ENCODE data around the gene FKBP1A. TPM values are rescaled to one million over a fixed set of nuclear protein-coding genes. Genes with fewer than 3 reads are reported as not detected.

FKBP1A gene
- total and polyA plus RNA-seq, 10 of the 15 experiments (the other 5 are each of a cell fraction or from before 2014, with no cell fraction given) = 103 to 687 (median 254) TPM

DNA sequence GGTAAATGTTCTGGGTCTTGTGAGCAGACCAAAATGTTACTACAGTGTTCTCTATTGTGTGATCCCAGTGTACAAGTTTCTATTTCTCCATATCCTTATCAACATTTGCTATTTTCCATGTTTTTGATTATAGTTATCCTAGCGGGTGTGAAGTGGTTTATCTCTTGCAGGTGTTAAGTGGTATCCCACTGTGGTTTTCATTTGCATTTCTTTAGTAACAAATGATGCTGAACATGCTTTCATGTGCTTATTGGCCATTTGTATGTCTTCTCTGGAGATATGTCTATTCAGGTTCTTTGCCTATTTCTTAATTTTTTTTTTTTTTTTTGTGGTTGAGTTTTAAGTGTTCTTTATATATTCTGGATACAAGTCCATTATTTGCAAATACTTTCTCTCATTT lies 38.3 kb upstream of the FKBP1A start (continued):
- TF ChIP-seq, protein P1, sequence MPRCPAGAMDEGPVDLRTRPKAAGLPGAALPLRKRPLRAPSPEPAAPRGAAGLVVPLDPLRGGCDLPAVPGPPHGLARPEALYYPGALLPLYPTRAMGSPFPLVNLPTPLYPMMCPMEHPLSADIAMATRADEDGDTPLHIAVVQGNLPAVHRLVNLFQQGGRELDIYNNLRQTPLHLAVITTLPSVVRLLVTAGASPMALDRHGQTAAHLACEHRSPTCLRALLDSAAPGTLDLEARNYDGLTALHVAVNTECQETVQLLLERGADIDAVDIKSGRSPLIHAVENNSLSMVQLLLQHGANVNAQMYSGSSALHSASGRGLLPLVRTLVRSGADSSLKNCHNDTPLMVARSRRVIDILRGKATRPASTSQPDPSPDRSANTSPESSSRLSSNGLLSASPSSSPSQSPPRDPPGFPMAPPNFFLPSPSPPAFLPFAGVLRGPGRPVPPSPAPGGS (IDR thresholded peaks at IDR 0.05; ENCODE audit: borderline replicate concordance, insufficient read depth, low read depth, low read length, poor library complexity, severe bottlenecking) = no peak
- TF ChIP-seq BRCA1 (IDR thresholded peaks at IDR 0.05; ENCODE audit: low read depth, low read length) (no peak), TCF3 (IDR thresholded peaks at IDR 0.05; ENCODE audit: borderline replicate concordance, insufficient read depth, low read depth, low read length) (no peak), IKZF2 (IDR thresholded peaks at IDR 0.05) (no peak), SUPT20H (IDR thresholded peaks at IDR 0.05; ENCODE audit: borderline replicate concordance, control insufficient read depth, low read depth, low read length) (no peak), RB1 (IDR thresholded peaks at IDR 0.05; ENCODE audit: borderline replicate concordance) (no peak), ZNF217 (IDR thresholded peaks at IDR 0.05) (no peak)
- TF ChIP-seq, protein P2, sequence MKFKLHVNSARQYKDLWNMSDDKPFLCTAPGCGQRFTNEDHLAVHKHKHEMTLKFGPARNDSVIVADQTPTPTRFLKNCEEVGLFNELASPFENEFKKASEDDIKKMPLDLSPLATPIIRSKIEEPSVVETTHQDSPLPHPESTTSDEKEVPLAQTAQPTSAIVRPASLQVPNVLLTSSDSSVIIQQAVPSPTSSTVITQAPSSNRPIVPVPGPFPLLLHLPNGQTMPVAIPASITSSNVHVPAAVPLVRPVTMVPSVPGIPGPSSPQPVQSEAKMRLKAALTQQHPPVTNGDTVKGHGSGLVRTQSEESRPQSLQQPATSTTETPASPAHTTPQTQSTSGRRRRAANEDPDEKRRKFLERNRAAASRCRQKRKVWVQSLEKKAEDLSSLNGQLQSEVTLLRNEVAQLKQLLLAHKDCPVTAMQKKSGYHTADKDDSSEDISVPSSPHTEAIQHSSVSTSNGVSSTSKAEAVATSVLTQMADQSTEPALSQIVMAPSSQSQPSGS (IDR thresholded peaks at IDR 0.05; ENCODE audit: low read length) = no peak

DNA sequence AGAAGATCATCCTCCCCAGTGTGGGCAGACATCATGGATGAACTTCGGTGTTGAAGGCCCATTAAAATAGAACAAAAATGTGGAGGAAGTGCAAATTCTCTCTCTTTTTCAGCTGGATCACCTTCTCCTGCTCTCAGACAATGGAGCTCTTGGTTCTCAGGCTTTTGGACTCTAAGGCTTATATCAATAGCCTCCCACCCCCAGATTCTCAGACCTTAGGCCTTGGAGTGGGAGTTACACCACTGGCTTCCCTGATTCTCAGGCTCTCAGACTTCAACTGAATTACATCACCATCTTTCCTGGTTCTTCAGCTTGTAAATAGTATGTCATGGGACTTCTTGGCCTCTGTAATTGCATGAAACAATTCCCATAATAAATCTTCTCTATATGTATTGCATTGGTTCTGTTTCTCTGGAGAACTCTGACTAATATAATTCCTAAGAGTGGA lies 37.2 kb upstream of the FKBP1A start:
- Histone ChIP-seq H3K4me2 (ENCODE audit: control insufficient read depth, insufficient read depth) (no peak overlapping the region), H3K79me2 (ENCODE audit: control insufficient read depth, insufficient read depth, low read length) (no peaks in the 10 kb centered on the region), H3K9me3 (replicated peaks; ENCODE audit: control insufficient read depth, insufficient read depth, low read length) (no peaks in the 10 kb centered on the region; the same call in 2 of the 3 replicates), H4K20me1 (ENCODE audit: control insufficient read depth, insufficient read depth) (no peaks in the 10 kb centered on the region), H3K4me3 (no peak overlapping the region), H2AFZ (ENCODE audit: control insufficient read depth, low read depth, low read length) (no peak overlapping the region), H3K4me1 (ENCODE audit: control insufficient read depth, insufficient read depth, low read length) (peaks cover 7% of the 10 kb centered on the region), H3K36me3 (ENCODE audit: control insufficient read depth in 2 of 2, insufficient read depth in 2 of 2, low read length in 1 of 2) (no peaks in the 10 kb centered on the region), H3K27me3 (replicated peaks in 1 of 2; ENCODE audit: control insufficient read depth in 2 of 2, insufficient read depth in 2 of 2, low read length in 1 of 2) (no peaks in the 10 kb centered on the region), H3K27ac (ENCODE audit: control insufficient read depth, insufficient read depth) (no peak overlapping the region), H3K9ac (ENCODE audit: control insufficient read depth, insufficient read depth, low read length) (no peak overlapping the region)
- 69% methylated on average over 1 of the region's 1 CpG for WGBS (ENCODE audit: insufficient coverage, insufficient replicate concordance, low lambda C conversion rate, missing lambda C conversion rate)
- ChIA-PET CTCF (interaction anchor here (1.0 kb wide), 1 partner anchor 74 kb away, joined by 3 read pairs; no protein-coding TSS in a partner anchor), RAD21 (ENCODE audit: unreplicated experiment) (no interaction called here), SMC1A (ENCODE audit: uncharacterized antibody, unreplicated experiment) (no interaction called here), POLR2A (no interaction called here)
- intact Hi-C loops (cut with micrococcal nuclease; ENCODE audit: unreplicated experiment) (no loop called here), in situ Hi-C loops (cut with MboI) (no loop called here)
- ATAC-seq = no peak
- no TSS peak for BruUV-seq (replicated peaks)
- no peak for TF ChIP-seq IRF4 (IDR thresholded peaks at IDR 0.05; ENCODE audit: low read depth, low read length)
- TF ChIP-seq KLF5 (IDR thresholded peaks at IDR 0.05; ENCODE audit: partially characterized antibody) = no peak
- no peak for DNase-seq (ENCODE audit: low read depth, low spot score)
- FAIRE-seq = no peak

Measured in GM12878 (cell line).